Neuron (in vitro differentiated cells): ENCODE data around the gene FHL1.
"Not testable (repeated sequence)": the region's sequence is repeated elsewhere in the genome, so short reads cannot be mapped to it uniquely, and the experiment has no call there.

Experiments
- H2AFZ ChIP-seq: one replicate; pipeline ENCODE4 v1.6.1; 2013; ENCODE audit warnings: low read depth, mild to moderate bottlenecking, inconsistent platforms, low read length, moderate library complexity
- H3K27me3 ChIP-seq: one replicate; pipeline ENCODE4 v1.6.1; 2013; ENCODE audit warnings: low read length; ENCODE audit not compliant: insufficient read depth
- H3K36me3 ChIP-seq: one replicate; pipeline ENCODE4 v1.6.1; 2013; ENCODE audit warnings: low read length; ENCODE audit not compliant: insufficient read depth
- H3K4me1 ChIP-seq: one replicate; pipeline ENCODE4 v1.6.1; 2013; ENCODE audit warnings: low read length; ENCODE audit not compliant: insufficient read depth
- H3K4me3 ChIP-seq: 2 replicates; pipeline ENCODE4 v1.5.1; 2013; ENCODE audit warnings: mild to moderate bottlenecking, low read length, moderate library complexity
- H3K9me3 ChIP-seq: one replicate; pipeline ENCODE4 v1.6.1; 2013; ENCODE audit warnings: low read length

FHL1 gene

DNA sequence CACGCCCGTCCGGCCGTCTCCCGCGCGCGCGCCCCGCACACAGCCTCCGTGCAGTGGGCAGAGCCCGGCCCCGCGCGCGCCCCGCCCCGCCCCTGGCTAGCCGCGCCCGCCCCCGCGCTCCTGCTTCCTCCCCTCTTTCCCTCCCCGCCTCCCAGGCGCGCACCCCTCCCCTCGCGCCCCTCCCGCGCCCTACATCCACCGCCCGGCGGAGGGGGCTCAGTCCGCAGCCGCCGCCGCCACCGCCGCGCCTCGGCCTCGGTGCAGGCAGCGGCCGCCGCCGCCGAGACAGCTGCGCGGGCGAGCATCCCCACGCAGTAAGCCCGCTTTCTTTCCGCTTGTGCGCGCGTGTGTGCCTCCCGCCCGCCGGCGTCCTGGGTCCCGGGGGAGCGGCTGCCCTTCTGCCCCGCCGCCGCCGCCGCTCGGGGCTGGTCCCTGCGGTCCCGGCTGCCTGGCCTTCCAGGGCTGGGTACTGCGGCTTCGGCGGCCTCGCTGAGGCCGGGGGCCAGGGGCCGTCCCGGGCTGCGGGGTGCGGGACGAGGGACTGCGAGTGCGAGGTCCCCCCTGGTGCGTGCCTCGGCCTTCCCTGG, at the start of gene FHL1:
Gene FHL1, plus strand, starts transcription at position 219 of the 587 bp plus-strand sequence.
- Histone ChIP-seq H2AFZ (peak within 1 kb of the TSS; percentile 77), H3K9me3 (peaks cover 1% of the 10 kb centered on the region), H3K4me1 (peaks cover 2% of the 10 kb centered on the region), H3K36me3 (no peaks in the 10 kb centered on the region), H3K27me3 (peaks cover 8% of the 10 kb centered on the region), H3K4me3 (peak within 1 kb of the TSS; percentile 67)

DNA sequence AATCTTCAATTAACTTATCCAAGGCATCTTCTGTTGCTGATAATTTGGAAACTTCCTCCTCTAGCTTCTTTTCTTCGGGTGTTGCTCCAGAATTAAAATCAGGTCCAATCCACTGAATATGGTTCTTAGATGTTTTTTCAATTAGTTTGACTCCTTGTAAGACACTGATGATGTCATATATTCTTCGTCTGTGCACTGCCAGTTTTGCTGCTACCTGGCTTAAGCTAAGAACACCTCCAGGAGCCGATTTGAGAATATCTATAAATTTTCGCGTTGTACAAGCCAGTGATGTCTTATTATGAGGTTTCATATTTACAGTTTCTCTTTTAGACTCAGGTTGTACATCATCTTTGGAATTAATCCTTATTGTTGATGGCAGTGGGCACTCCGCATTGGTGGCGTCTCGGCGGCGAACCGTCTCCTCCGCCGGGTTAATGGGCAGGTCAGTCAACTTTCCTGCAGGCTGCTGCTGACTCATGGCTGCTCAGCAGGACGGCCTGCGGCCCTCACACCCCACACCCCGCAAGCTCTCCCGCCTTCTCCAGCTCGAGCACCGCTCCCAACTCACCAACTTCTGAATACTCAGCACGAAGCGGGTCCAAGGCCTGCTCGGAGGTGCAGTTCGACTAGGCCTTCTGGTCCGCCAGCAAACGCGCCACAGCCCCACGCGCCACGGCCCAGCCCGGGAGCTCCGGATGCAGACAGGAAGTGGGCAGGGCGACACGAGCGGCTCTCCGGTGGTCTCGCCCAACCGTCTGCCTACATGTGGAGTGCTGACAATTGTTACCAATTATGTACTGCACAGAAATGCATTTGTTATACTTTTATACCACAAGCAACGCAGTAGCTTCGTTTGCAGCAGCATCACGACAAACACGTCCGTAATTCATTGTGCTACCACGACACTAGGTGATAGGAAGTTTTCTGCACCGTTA, 49.2 kb upstream of the FHL1 start:
- H3K4me3 ChIP-seq: no peak overlapping the region
- H3K4me1 ChIP-seq: no peaks in the 10 kb centered on the region
- H3K27me3 ChIP-seq: peaks cover 3% of the 10 kb centered on the region
- no peaks in the 10 kb centered on the region for H3K36me3 ChIP-seq
- H3K9me3 ChIP-seq: no peaks in the 10 kb centered on the region
- H2AFZ ChIP-seq: no peak overlapping the region

DNA sequence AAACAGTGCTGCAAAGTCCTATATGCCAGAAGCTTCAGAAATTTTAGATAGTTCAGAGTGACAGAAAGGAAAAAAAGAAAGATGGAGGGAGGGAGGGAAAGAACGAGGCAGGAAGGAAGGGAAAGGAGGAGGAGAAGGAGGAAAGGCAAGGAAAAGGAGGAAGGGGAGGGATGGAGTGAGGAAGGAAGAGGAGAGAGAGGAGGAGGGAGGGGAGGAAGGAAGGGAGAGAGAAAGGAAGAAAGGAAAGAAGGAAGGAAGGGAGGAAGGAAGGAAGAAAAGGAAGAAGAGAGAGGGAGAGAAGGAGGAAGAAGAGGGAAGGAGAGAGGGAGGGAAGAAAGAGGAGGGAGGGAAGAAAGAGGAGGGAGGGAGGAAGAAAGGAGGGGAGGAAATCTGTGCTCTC, 42.4 kb upstream of the FHL1 start:
- H3K36me3 ChIP-seq: no peaks in the 10 kb centered on the region
- H3K9me3 ChIP-seq: no peaks in the 10 kb centered on the region
- H2AFZ ChIP-seq: no peak overlapping the region
- no peaks in the 10 kb centered on the region for H3K4me1 ChIP-seq
- H3K4me3 ChIP-seq: no peak overlapping the region
- peaks cover 3% of the 10 kb centered on the region for H3K27me3 ChIP-seq

GRCh38 chrX:136106920-136107528, 40.3 kb upstream of the FHL1 start:
- Histone ChIP-seq H3K27me3 (no peaks in the 10 kb centered on the region), H2AFZ (no peak overlapping the region), H3K4me3 (no peak overlapping the region), H3K9me3 (no peaks in the 10 kb centered on the region), H3K36me3 (no peaks in the 10 kb centered on the region), H3K4me1 (no peaks in the 10 kb centered on the region)

- H3K4me3 ChIP-seq, H2AFZ ChIP-seq, H3K27me3 ChIP-seq, H3K9me3 ChIP-seq, H3K36me3 ChIP-seq, H3K4me1 ChIP-seq: not testable (repeated sequence)
These were observed 38.4 kb upstream of the FHL1 start for GRCh38 chrX:136108905-136109304.

- Histone ChIP-seq H2AFZ (no peak overlapping the region), H3K4me1 (no peaks in the 10 kb centered on the region), H3K4me3 (no peak overlapping the region), H3K36me3 (no peaks in the 10 kb centered on the region), H3K9me3 (no peaks in the 10 kb centered on the region), H3K27me3 (no peaks in the 10 kb centered on the region)
These were observed 35.0 kb upstream of the FHL1 start for GRCh38 chrX:136112286-136112685.

DNA sequence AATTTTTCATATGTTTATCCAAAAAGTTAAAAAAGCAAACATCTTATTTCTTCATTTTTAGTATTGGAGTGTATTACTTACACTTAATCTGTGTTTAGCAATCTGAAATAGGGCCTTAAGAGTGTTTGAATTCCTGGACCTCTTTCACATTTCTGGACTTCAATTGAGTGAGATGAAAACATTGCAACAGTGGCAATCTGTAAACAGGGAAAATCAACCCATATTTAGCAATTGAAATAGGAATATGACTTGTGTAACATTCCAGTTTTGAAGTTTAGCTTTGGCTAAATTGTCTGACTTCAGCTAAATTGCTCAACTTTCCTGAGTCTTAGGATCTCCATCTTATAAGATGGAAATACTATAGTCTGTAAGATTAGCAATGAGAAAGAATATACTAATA, 34.6 kb upstream of the FHL1 start:
- H3K9me3 ChIP-seq: no peaks in the 10 kb centered on the region
- H3K4me3 ChIP-seq: no peak overlapping the region
- no peaks in the 10 kb centered on the region for H3K27me3 ChIP-seq
- no peaks in the 10 kb centered on the region for H3K4me1 ChIP-seq
- no peak overlapping the region for H2AFZ ChIP-seq
- H3K36me3 ChIP-seq: no peaks in the 10 kb centered on the region

GRCh38 chrX:136115126-136115903, 32.0 kb upstream of the FHL1 start:
- H3K36me3 ChIP-seq: no peaks in the 10 kb centered on the region
- H3K4me3 ChIP-seq: no peak overlapping the region
- no peaks in the 10 kb centered on the region for H3K27me3 ChIP-seq
- no peaks in the 10 kb centered on the region for H3K4me1 ChIP-seq
- no peaks in the 10 kb centered on the region for H3K9me3 ChIP-seq
- H2AFZ ChIP-seq: no peak overlapping the region

- Histone ChIP-seq H2AFZ (no peak overlapping the region), H3K36me3 (no peaks in the 10 kb centered on the region), H3K4me3 (no peak overlapping the region)
These were observed 31.4 kb upstream of the FHL1 start for GRCh38 chrX:136115904-136116297.

GRCh38 chrX:136121788-136122187, 25.5 kb upstream of the FHL1 start:
- Histone ChIP-seq H2AFZ (no peak overlapping the region), H3K27me3 (no peaks in the 10 kb centered on the region), H3K4me1 (no peaks in the 10 kb centered on the region), H3K36me3 (no peaks in the 10 kb centered on the region), H3K4me3 (no peak overlapping the region), H3K9me3 (no peaks in the 10 kb centered on the region)

More at GRCh38 chrX:136115904-136116297, 31.4 kb upstream of the FHL1 start:
- H3K4me1 ChIP-seq: no peaks in the 10 kb centered on the region
- H3K9me3 ChIP-seq: no peaks in the 10 kb centered on the region
- no peaks in the 10 kb centered on the region for H3K27me3 ChIP-seq

DNA sequence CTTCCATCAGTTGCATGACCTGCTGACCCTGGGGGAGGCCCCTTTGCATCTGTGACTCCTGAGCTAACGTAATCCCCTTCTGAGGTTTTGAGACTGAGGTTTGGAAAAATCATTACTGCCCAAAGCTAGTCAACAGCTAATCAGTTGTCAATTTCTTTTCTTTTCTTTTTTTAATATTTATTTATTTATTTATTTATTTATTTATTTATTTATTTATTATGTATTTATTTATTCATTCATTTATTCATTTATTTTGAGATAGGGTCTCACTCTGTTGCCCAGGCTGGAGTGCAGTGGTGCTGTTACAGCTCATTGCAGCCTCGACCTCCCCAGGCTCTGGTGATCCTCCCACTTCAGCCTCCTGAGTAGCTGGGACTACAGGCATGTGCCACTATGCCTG, 25.1 kb upstream of the FHL1 start:
- H3K4me3 ChIP-seq: no peak overlapping the region
- H3K27me3 ChIP-seq: no peaks in the 10 kb centered on the region
- H3K9me3 ChIP-seq: no peaks in the 10 kb centered on the region
- no peaks in the 10 kb centered on the region for H3K4me1 ChIP-seq
- H2AFZ ChIP-seq: no peak overlapping the region
- H3K36me3 ChIP-seq: no peaks in the 10 kb centered on the region

- no peaks in the 10 kb centered on the region for H3K36me3 ChIP-seq
- no peaks in the 10 kb centered on the region for H3K27me3 ChIP-seq
- no peaks in the 10 kb centered on the region for H3K4me1 ChIP-seq
- H3K4me3 ChIP-seq: no peak overlapping the region
- no peak overlapping the region for H2AFZ ChIP-seq
- H3K9me3 ChIP-seq: no peaks in the 10 kb centered on the region
These were observed 22.2 kb upstream of the FHL1 start for GRCh38 chrX:136125106-136125505.

DNA sequence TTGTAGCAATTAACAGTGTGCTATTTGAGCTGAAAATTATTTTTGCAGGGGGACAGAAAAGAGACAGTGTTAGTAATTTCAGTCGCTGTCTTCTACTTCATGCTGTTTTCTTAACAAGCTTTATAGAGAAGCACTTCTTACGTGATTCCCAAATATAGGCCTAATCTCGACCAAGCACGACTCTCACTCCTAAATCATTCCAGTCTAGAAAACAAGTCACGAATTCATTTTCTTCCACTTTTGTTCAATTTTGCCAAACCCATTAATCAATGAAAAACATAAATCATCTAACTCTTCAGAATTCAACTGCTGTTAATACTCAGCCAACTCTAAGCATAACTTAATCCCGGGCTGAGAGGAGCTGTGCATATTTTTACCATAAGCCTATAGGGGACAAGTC, 21.0 kb upstream of the FHL1 start:
- Histone ChIP-seq H2AFZ (no peak overlapping the region), H3K27me3 (no peaks in the 10 kb centered on the region), H3K4me1 (no peaks in the 10 kb centered on the region), H3K36me3 (no peaks in the 10 kb centered on the region), H3K9me3 (no peaks in the 10 kb centered on the region), H3K4me3 (no peak overlapping the region)
